HCT116 (cell line): ENCODE data around the gene IMPG2. TPM values are rescaled to one million over a fixed set of nuclear protein-coding genes. Genes with fewer than 3 reads are reported as not detected.

ENCODE experiments used
- ATAC-seq: fragments of 200-7000 bp; cut with Tn5 transposase; 2 replicates; pipeline ENCODE4 v1.9.1; 2020; ENCODE audit warnings: mild to moderate bottlenecking, moderate library complexity
- BruUV-seq: library from RNA; stranded (reverse); fragments of 400-500 nt; replicated peaks from 2 replicates; lab custom pipeline; 2021; lab: Mats Ljungman, UMichigan
- CTCF ChIA-PET: fragments of 300-600 bp; sonication (Branson Sonifier 250); formaldehyde crosslinking; loops from one replicate; lab custom pipeline; 2021; ENCODE audit warnings: antibody characterized with exemption; lab: Charles Lee
- POLR2A ChIA-PET: fragments of 300-600, 350-600 bp; sonication (Branson Sonifier 250); formaldehyde crosslinking; loops from one replicate; lab custom pipeline; 2021; ENCODE audit warnings: antibody characterized with exemption; lab: Charles Lee
- RAD21 ChIA-PET, 2 experiments: fragments of 300-600 bp; sonication (Branson Sonifier 250); formaldehyde crosslinking; loops; one replicate each; lab custom pipeline; 2023; ENCODE audit warnings: low total read pairs in 2 of 2; ENCODE audit not compliant: uncharacterized antibody in 2 of 2, unreplicated experiment in 2 of 2, low non-redundant PET in 1 of 2; lab: Charles Lee
- DNase-seq: peaks from one replicate; pipeline ENCODE4 v3.0.0-alpha.2; 2010; ENCODE audit warnings: low read depth, low spot score
- H2AFZ ChIP-seq: fragments of 200-600 bp; shearing (Covaris generic), sonication (generic); 2 replicates; pipeline ENCODE4 v1.6.1; 2017; ENCODE audit warnings: low read depth, mixed run types, mixed read lengths, antibody characterized with exemption, low read length; ENCODE audit not compliant: poor library complexity, severe bottlenecking
- H3K27ac ChIP-seq: 2 replicates; pipeline ENCODE4 v1.5.1; 2012; ENCODE audit warnings: low read depth, low read length
- H3K27me3 ChIP-seq: fragments of 200-600 bp; sonication (generic); 2 replicates; pipeline ENCODE4 v1.6.1; 2016; ENCODE audit warnings: mixed run types, low read length, mixed read lengths; ENCODE audit not compliant: insufficient read depth
- H3K36me3 ChIP-seq, 2 experiments: fragments of 200-500 bp in 1 of 2; fragments of 200-600 bp in 1 of 2; sonication (Bioruptor generic) in 1 of 2; sonication (generic) in 1 of 2; 2 replicates each; pipeline versions ENCODE4 v1.5.1 to v1.6.1; 2014 to 2016; ENCODE audit warnings: low read length in 2 of 2, inconsistent platforms in 1 of 2, mixed read lengths in 1 of 2, mixed run types in 1 of 2; ENCODE audit not compliant: insufficient read depth in 2 of 2, control insufficient read depth in 1 of 2
- H3K4me1 ChIP-seq, 2 experiments: fragments of 200-600 bp in 1 of 2; sonication (generic) in 1 of 2; 2 replicates each; pipeline versions ENCODE4 v1.5.1 to v1.6.1; 2012 to 2017; ENCODE audit warnings: low read length in 2 of 2, inconsistent platforms in 1 of 2, mild to moderate bottlenecking in 1 of 2, mixed read lengths in 1 of 2, mixed run types in 1 of 2, moderate library complexity in 1 of 2; ENCODE audit not compliant: insufficient read depth in 2 of 2, control insufficient read depth in 1 of 2
- H3K4me2 ChIP-seq: fragments of 200-600 bp; sonication (generic); 2 replicates; pipeline ENCODE4 v1.6.1; 2017; ENCODE audit warnings: mixed run types, low read length, mixed read lengths
- H3K4me3 ChIP-seq, 2 experiments: fragments of 200-600 bp in 1 of 2; sonication (generic) in 1 of 2; replicated peaks in 1 of 2; 2 replicates each; pipeline ENCODE4 v1.5.1; 2011 to 2016; ENCODE audit warnings: low read length in 2 of 2, control low read depth in 1 of 2, low read depth in 1 of 2, mild to moderate bottlenecking in 1 of 2, mixed read lengths in 1 of 2, mixed run types in 1 of 2
- H3K79me2 ChIP-seq: fragments of 200-600 bp; sonication (generic); 2 replicates; pipeline ENCODE4 v1.6.1; 2017; ENCODE audit warnings: mild to moderate bottlenecking, mixed run types, low read length, moderate library complexity, mixed read lengths; ENCODE audit not compliant: insufficient read depth
- H3K9ac ChIP-seq: fragments of 200-600 bp; sonication (generic); 2 replicates; pipeline ENCODE4 v1.6.1; 2016; ENCODE audit warnings: low read length, mixed read lengths
- H3K9me2 ChIP-seq: fragments of 200-600 bp; sonication (generic), shearing (Covaris generic); 2 replicates; pipeline ENCODE4 v1.6.1; 2017; ENCODE audit warnings: mixed run types, mild to moderate bottlenecking, moderate library complexity; ENCODE audit not compliant: insufficient read depth
- H3K9me3 ChIP-seq, 2 experiments: fragments of 200-500 bp in 1 of 2; fragments of 200-600 bp in 1 of 2; sonication (Bioruptor generic) in 1 of 2; sonication (generic) in 1 of 2; 2 replicates each; pipeline ENCODE4 v1.6.1; 2014 to 2017; ENCODE audit warnings: low read length in 2 of 2, mixed read lengths in 2 of 2, inconsistent platforms in 1 of 2, low read depth in 1 of 2, mild to moderate bottlenecking in 1 of 2, mixed run types in 1 of 2, moderate library complexity in 1 of 2; ENCODE audit not compliant: control insufficient read depth in 1 of 2, insufficient read depth in 1 of 2
- H4K20me1 ChIP-seq: fragments of 200-600 bp; sonication (generic), shearing (Covaris generic); 2 replicates; pipeline ENCODE4 v1.6.1; 2017; ENCODE audit warnings: mixed run types, mild to moderate bottlenecking, moderate library complexity; ENCODE audit not compliant: insufficient read depth
- CEBPB ChIP-seq: IDR thresholded peaks from 2 replicates; pipeline ENCODE4 v1.6.1; 2012; ENCODE audit warnings: low read depth
- EGR1 ChIP-seq: IDR thresholded peaks from 2 replicates; pipeline ENCODE4 v1.6.1; 2012; ENCODE audit warnings: low read depth
- EZH2 ChIP-seq: fragments of 200-600 bp; sonication (generic); IDR thresholded peaks from 2 replicates; pipeline ENCODE4 v1.6.1; 2017; ENCODE audit warnings: antibody characterized with exemption, mixed run types
- FOSL1 ChIP-seq: IDR thresholded peaks from 2 replicates; pipeline ENCODE4 v1.6.1; 2012; ENCODE audit warnings: low read depth
- MAX ChIP-seq: IDR thresholded peaks from 2 replicates; pipeline ENCODE4 v1.6.1; 2012
- RAD21 ChIP-seq: IDR thresholded peaks from 2 replicates; pipeline ENCODE4 v1.6.1; 2012; ENCODE audit warnings: low read depth, mild to moderate bottlenecking
- SIN3A ChIP-seq: IDR thresholded peaks from 2 replicates; pipeline ENCODE4 v1.6.1; 2012; ENCODE audit warnings: low read depth
- SP1 ChIP-seq: IDR thresholded peaks from 2 replicates; pipeline ENCODE4 v1.6.1; 2012; ENCODE audit warnings: low read depth
- TCF7L2 ChIP-seq: IDR thresholded peaks from 2 replicates; pipeline ENCODE4 v1.7.0; 2011; ENCODE audit warnings: borderline replicate concordance, inconsistent platforms; ENCODE audit not compliant: insufficient read depth, insufficient read length; ENCODE audit errors: extremely low read depth
- intact Hi-C: fragments of 100-400 bp; cut with micrococcal nuclease; formaldehyde crosslinking; loops from 2 replicates; pipeline ENCODE4 v1.10.0; 2022
- total RNA-seq: library from RNA; stranded (reverse); gene quantifications from one replicate; pipeline ENCODE4 v1.2.1, GENCODE V29; 2021; ENCODE audit not compliant: unreplicated experiment

IMPG2 gene
- total RNA-seq, 1 experiment from 2014 or later = 0.20 TPM

GRCh38 chr3:101184111-101184510 is 136.3 kb downstream of the IMPG2 start (continued):
- TF ChIP-seq TCF7L2 (no peak), SP1 (no peak), RAD21 (no peak), FOSL1 (no peak)
- TF ChIP-seq, all 23 proteins: peak for 0

DNA sequence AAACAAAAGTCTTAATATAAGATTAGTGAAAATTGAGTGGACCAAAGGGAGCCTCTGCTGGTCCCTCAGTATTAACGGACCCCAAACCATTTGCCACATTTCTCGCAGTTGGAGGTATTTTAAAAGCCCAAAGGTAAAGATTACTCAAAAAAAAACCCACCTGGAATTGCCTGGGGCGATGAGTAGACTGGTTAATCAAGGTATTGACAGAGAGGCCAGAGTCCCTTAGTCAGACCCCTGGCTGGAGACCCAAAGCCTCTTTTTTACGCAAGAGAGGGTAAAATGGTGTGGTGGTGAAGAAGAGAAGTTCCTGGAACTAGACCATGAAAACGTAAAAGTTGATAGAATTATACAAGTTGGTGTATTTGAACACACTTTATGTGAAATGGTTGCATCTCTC is 137.2 kb downstream of the IMPG2 start:
- Histone ChIP-seq H3K9me2 (no peaks in the 10 kb centered on the region), H3K27ac (no peak overlapping the region), H3K27me3 (no peaks in the 10 kb centered on the region), H3K9ac (no peak overlapping the region), H3K9me3 (no peaks in the 10 kb centered on the region), H3K4me1 (no peaks in the 10 kb centered on the region)
- TF ChIP-seq SIN3A = no peak
- TF ChIP-seq EGR1 = no peak
- no peak for TF ChIP-seq MAX
- TF ChIP-seq, all 23 proteins: peak for 0
- ChIA-PET RAD21 (no interaction called here), CTCF (no interaction called here), POLR2A (no interaction called here)
- Histone ChIP-seq H3K4me3 (no peak overlapping the region), H2AFZ (no peak overlapping the region), H3K4me2 (no peak overlapping the region), H3K79me2 (no peaks in the 10 kb centered on the region), H4K20me1 (no peaks in the 10 kb centered on the region), H3K36me3 (no peaks in the 10 kb centered on the region)
- DNase-seq (no peak), ATAC-seq (no peak)
- no TSS peak for BruUV-seq
- intact Hi-C loops = no loop called here

- H3K27me3 ChIP-seq = no peaks in the 10 kb centered on the region
- H3K4me2 ChIP-seq = no peak overlapping the region
- no peaks in the 10 kb centered on the region for H3K4me1 ChIP-seq
- H2AFZ ChIP-seq = no peak overlapping the region
- no peaks in the 10 kb centered on the region for H3K79me2 ChIP-seq
- TF ChIP-seq CEBPB (peak; percentile 65), EZH2 (no peak), FOSL1 (peak; percentile 53)
- no TSS peak for BruUV-seq
- no peak overlapping the region for H3K4me3 ChIP-seq
- DNase-seq (no peak), ATAC-seq (no peak)
- intact Hi-C loops = no loop called here
- no peaks in the 10 kb centered on the region for H3K9me3 ChIP-seq
- no peak overlapping the region for H3K9ac ChIP-seq
- no peak overlapping the region for H3K27ac ChIP-seq
- RAD21 ChIA-PET = no interaction called here
- no peaks in the 10 kb centered on the region for H4K20me1 ChIP-seq
- no peaks in the 10 kb centered on the region for H3K9me2 ChIP-seq
- H3K36me3 ChIP-seq = no peaks in the 10 kb centered on the region
- POLR2A ChIA-PET = no interaction called here
- CTCF ChIA-PET = no interaction called here
These were observed 137.6 kb downstream of the IMPG2 start for GRCh38 chr3:101182734-101183133.
